SK-N-SH (cell line): Measurements from ENCODE around the gene PTK6. TPM values are rescaled to one million over a fixed set of nuclear protein-coding genes. Genes with fewer than 3 reads are reported as not detected.

Experiments
- CTCF ChIA-PET: fragments of 300-600, 350-600 bp; formaldehyde crosslinking; extraction: SDS; loops from one replicate; lab custom pipeline; 2021; lab: Yijun Ruan, JAX
- POLR2A ChIA-PET: fragments of 350-600 bp; sonication (Branson Sonifier 250); formaldehyde crosslinking; extraction: SDS; loops from one replicate; lab custom pipeline; 2020; ENCODE audit warnings: antibody characterized with exemption, inconsistent platforms; lab: Yijun Ruan, JAX
- DNase-seq: peaks from one replicate; pipeline ENCODE4 v3.0.0; 2012
- H2AFZ ChIP-seq: fragments of 200-600 bp; sonication (generic); 2 replicates; pipeline ENCODE4 v1.8.1; 2016; ENCODE audit warnings: antibody characterized with exemption, mild to moderate bottlenecking, low read depth
- H3F3A ChIP-seq: fragments of 200-600 bp; sonication (generic); replicated peaks from 2 replicates; pipeline ENCODE3; 2016; ENCODE audit warnings: antibody characterized with exemption, mild to moderate bottlenecking; ENCODE audit not compliant: insufficient read depth
- H3K27ac ChIP-seq, 2 experiments: fragments of 200-500 bp in 1 of 2; fragments of 200-600 bp in 1 of 2; sonication (Bioruptor generic) in 1 of 2; sonication (generic), shearing (Covaris generic) in 1 of 2; 2 replicates each; pipeline versions ENCODE4 v1.5.1 to v1.6.1; 2014 to 2016; ENCODE audit warnings: low read depth in 2 of 2, inconsistent platforms in 1 of 2, low read length in 1 of 2, mild to moderate bottlenecking in 1 of 2, mixed read lengths in 1 of 2
- H3K27me3 ChIP-seq: fragments of 200-600 bp; sonication (generic), shearing (Covaris generic); 2 replicates; pipeline ENCODE4 v1.6.1; 2016; ENCODE audit warnings: mixed run types; ENCODE audit not compliant: insufficient read depth
- H3K36me3 ChIP-seq, 2 experiments: fragments of 200-500 bp in 1 of 2; fragments of 200-600 bp in 1 of 2; sonication (Bioruptor generic) in 1 of 2; sonication (generic) in 1 of 2; replicated peaks in 1 of 2; 2 replicates each; pipeline versions ENCODE3 to v1.5.1; 2014 to 2016; ENCODE audit warnings: low read length in 1 of 2, mild to moderate bottlenecking in 1 of 2; ENCODE audit not compliant: insufficient read depth in 2 of 2, control insufficient read depth in 1 of 2
- H3K4me1 ChIP-seq, 2 experiments: fragments of 200-500 bp in 1 of 2; fragments of 200-600 bp in 1 of 2; sonication (Bioruptor generic) in 1 of 2; sonication (generic), shearing (Covaris generic) in 1 of 2; 2 replicates each; pipeline versions ENCODE4 v1.5.1 to v1.6.1; 2014 to 2016; ENCODE audit warnings: low read depth in 1 of 2, low read length in 1 of 2, mixed run types in 1 of 2; ENCODE audit not compliant: insufficient read depth in 2 of 2, control insufficient read depth in 1 of 2
- H3K4me2 ChIP-seq: fragments of 200-600 bp; sonication (generic), shearing (Covaris generic); 2 replicates; pipeline ENCODE4 v1.6.1; 2017; ENCODE audit warnings: mixed run types
- H3K4me3 ChIP-seq, 2 experiments: fragments of 200-500 bp in 1 of 2; fragments of 200-600 bp in 1 of 2; sonication (Bioruptor generic) in 1 of 2; sonication (generic), shearing (Covaris generic) in 1 of 2; 2 replicates each; pipeline versions ENCODE4 v1.5.1 to v1.8.1; 2014 to 2016; ENCODE audit warnings: low read depth in 2 of 2, inconsistent platforms in 1 of 2, low read length in 1 of 2, mild to moderate bottlenecking in 1 of 2, mixed read lengths in 1 of 2, moderate library complexity in 1 of 2
- H3K79me2 ChIP-seq: fragments of 200-600 bp; sonication (generic); 2 replicates; pipeline ENCODE4 v1.8.1; 2017; ENCODE audit warnings: mild to moderate bottlenecking; ENCODE audit not compliant: insufficient read depth
- H3K9ac ChIP-seq: fragments of 200-600 bp; sonication (generic); 2 replicates; pipeline ENCODE4 v1.6.1; 2017; ENCODE audit warnings: mixed run types
- H3K9me2 ChIP-seq: fragments of 200-600 bp; sonication (generic); 2 replicates; pipeline ENCODE4 v1.6.1; 2017; ENCODE audit warnings: mixed run types
- H3K9me3 ChIP-seq: fragments of 200-600 bp; sonication (generic); 2 replicates; pipeline ENCODE4 v1.6.1; 2017; ENCODE audit warnings: mixed run types, mild to moderate bottlenecking, moderate library complexity
- H4K20me1 ChIP-seq: fragments of 200-600 bp; sonication (generic); 2 replicates; pipeline ENCODE4 v1.6.1; 2017; ENCODE audit warnings: mild to moderate bottlenecking, mixed run types; ENCODE audit not compliant: insufficient read depth
- CHD2 ChIP-seq: fragments of 150-350 bp; IDR thresholded peaks from 2 replicates; pipeline ENCODE4 v1.6.1; 2018; ENCODE audit warnings: low read length; ENCODE audit not compliant: partially characterized antibody
- ELF1 ChIP-seq: IDR thresholded peaks from 2 replicates; pipeline ENCODE4 v1.4.0; 2012
- EP300 ChIP-seq, 2 experiments: IDR thresholded peaks; 2 replicates each; pipeline versions ENCODE4 v1.4.0 to v1.6.1; 2012; ENCODE audit warnings: borderline replicate concordance in 1 of 2, low read depth in 1 of 2, low read length in 1 of 2
- FOXM1 ChIP-seq: IDR thresholded peaks from 2 replicates; pipeline ENCODE4 v1.4.0; 2012; ENCODE audit warnings: low read depth, mild to moderate bottlenecking
- GABPA ChIP-seq: IDR thresholded peaks from 2 replicates; pipeline ENCODE4 v1.4.0; 2012; ENCODE audit warnings: low read depth, mild to moderate bottlenecking
- GATA2 ChIP-seq: sonication (generic); formaldehyde crosslinking; IDR thresholded peaks from 2 replicates; pipeline ENCODE4 v1.5.0; 2020; ENCODE audit warnings: mild to moderate bottlenecking, missing genetic modification reagents
- JUND ChIP-seq: IDR thresholded peaks from 2 replicates; pipeline ENCODE4 v1.4.0; 2012
- NFIC ChIP-seq: IDR thresholded peaks from 2 replicates; pipeline ENCODE4 v1.4.0; 2012; ENCODE audit warnings: borderline replicate concordance
- POLR2AphosphoS5 ChIP-seq: IDR thresholded peaks from 2 replicates; pipeline ENCODE4 v1.6.1; 2012; ENCODE audit warnings: low read depth, low read length
- RCOR1 ChIP-seq: fragments of 150-350 bp; IDR thresholded peaks from 2 replicates; pipeline ENCODE4 v1.6.1; 2017; ENCODE audit warnings: antibody characterized with exemption, low read length
- RFX5 ChIP-seq: IDR thresholded peaks from 2 replicates; pipeline ENCODE4 v1.6.1; 2012; ENCODE audit warnings: mild to moderate bottlenecking, improper control_type of control experiment, low read length
- SIN3A ChIP-seq: IDR thresholded peaks from 2 replicates; pipeline ENCODE4 v1.6.1; 2012; ENCODE audit warnings: low read depth, mild to moderate bottlenecking, low read length, moderate library complexity, borderline replicate concordance
- SMC3 ChIP-seq: IDR thresholded peaks from 2 replicates; pipeline ENCODE4 v1.6.1; 2012; ENCODE audit warnings: low read depth, low read length, improper control_type of control experiment
- TEAD4 ChIP-seq: IDR thresholded peaks from 2 replicates; pipeline ENCODE4 v1.4.0; 2012; ENCODE audit warnings: mild to moderate bottlenecking, borderline replicate concordance; ENCODE audit not compliant: insufficient read depth
- USF1 ChIP-seq: IDR thresholded peaks from 2 replicates; pipeline ENCODE4 v1.4.0; 2012; ENCODE audit warnings: low read depth, borderline replicate concordance
- YY1 ChIP-seq: IDR thresholded peaks from 2 replicates; pipeline ENCODE4 v1.4.0; 2012; ENCODE audit warnings: low read depth, mild to moderate bottlenecking
- WGBS: methylation state at CpG from one replicate; pipeline ENCODE4 v1.1.6; 2017; ENCODE audit warnings: low lambda C conversion rate; 5-methylcytosine and 5-hydroxymethylcytosine counted together
- polyA plus RNA-seq, 3 experiments: library from polyadenylated mRNA; depleted of rRNA; stranded (reverse); fragments of >200 nt; gene quantifications; 2 replicates each; pipeline ENCODE4 v1.2.3, GENCODE V29; 2012
- TF ChIP-seq, protein P1 (sequence below): IDR thresholded peaks from 2 replicates; pipeline ENCODE4 v1.4.0; 2012; ENCODE audit warnings: low read depth, borderline replicate concordance
- TF ChIP-seq, protein P2 (sequence below): fragments of 200-600 bp; sonication (generic); IDR thresholded peaks from 2 replicates; pipeline ENCODE4 v1.6.1; 2017; ENCODE audit warnings: antibody characterized with exemption, mild to moderate bottlenecking, moderate library complexity

Gene PTK6
- polyA plus RNA-seq, 1 of the 3 experiments (the other 2 are of a cell fraction): 0.07 TPM

- Histone ChIP-seq H3K4me1 (peaks cover 0 to 20% of the 10 kb centered on the region in 2 experiments; a peak in 1 of 4 replicates), H3K9me2 (no peaks in the 10 kb centered on the region), H3K79me2 (no peaks in the 10 kb centered on the region), H3K27ac (no peak overlapping the region), H3K9ac (no peak overlapping the region), H4K20me1 (no peaks in the 10 kb centered on the region), H3K27me3 (no peaks in the 10 kb centered on the region), H3K4me3 (no peak overlapping the region), H2AFZ (no peak overlapping the region), H3K36me3 (no peaks in the 10 kb centered on the region), H3K9me3 (no peaks in the 10 kb centered on the region), H3F3A (no peaks in the 10 kb centered on the region), H3K4me2 (no peak overlapping the region)
- 87% methylated on average over 28 of the region's 36 CpGs for WGBS
- ChIA-PET POLR2A (no interaction called here), CTCF (interaction anchor here (1.0 to 1.9 kb wide), 4 partner anchors 14 to 431 kb away, joined by 3 to 7 read pairs (median 4); partner anchors contain the start of gene PPDPF)
- no peak for DNase-seq
- TF ChIP-seq RFX5: no peak
- TF ChIP-seq GATA2 (CRISPR knock-in tag): no peak
- TF ChIP-seq CHD2: no peak
- TF ChIP-seq EP300 (IDR thresholded peaks at IDR 0.05; ENCODE audit: borderline replicate concordance in 1 of 2, low read depth in 1 of 2, low read length in 1 of 2): no peak
- no peak for TF ChIP-seq NFIC
- TF ChIP-seq TEAD4: no peak
- TF ChIP-seq USF1: no peak
- TF ChIP-seq, protein P1, sequence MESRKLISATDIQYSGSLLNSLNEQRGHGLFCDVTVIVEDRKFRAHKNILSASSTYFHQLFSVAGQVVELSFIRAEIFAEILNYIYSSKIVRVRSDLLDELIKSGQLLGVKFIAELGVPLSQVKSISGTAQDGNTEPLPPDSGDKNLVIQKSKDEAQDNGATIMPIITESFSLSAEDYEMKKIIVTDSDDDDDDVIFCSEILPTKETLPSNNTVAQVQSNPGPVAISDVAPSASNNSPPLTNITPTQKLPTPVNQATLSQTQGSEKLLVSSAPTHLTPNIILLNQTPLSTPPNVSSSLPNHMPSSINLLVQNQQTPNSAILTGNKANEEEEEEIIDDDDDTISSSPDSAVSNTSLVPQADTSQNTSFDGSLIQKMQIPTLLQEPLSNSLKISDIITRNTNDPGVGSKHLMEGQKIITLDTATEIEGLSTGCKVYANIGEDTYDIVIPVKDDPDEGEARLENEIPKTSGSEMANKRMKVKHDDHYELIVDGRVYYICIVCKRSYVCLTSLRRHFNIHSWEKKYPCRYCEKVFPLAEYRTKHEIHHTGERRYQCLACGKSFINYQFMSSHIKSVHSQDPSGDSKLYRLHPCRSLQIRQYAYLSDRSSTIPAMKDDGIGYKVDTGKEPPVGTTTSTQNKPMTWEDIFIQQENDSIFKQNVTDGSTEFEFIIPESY: no peak
- TF ChIP-seq YY1: no peak
- no peak for TF ChIP-seq SIN3A
- TF ChIP-seq ELF1: no peak
- TF ChIP-seq, protein P2, sequence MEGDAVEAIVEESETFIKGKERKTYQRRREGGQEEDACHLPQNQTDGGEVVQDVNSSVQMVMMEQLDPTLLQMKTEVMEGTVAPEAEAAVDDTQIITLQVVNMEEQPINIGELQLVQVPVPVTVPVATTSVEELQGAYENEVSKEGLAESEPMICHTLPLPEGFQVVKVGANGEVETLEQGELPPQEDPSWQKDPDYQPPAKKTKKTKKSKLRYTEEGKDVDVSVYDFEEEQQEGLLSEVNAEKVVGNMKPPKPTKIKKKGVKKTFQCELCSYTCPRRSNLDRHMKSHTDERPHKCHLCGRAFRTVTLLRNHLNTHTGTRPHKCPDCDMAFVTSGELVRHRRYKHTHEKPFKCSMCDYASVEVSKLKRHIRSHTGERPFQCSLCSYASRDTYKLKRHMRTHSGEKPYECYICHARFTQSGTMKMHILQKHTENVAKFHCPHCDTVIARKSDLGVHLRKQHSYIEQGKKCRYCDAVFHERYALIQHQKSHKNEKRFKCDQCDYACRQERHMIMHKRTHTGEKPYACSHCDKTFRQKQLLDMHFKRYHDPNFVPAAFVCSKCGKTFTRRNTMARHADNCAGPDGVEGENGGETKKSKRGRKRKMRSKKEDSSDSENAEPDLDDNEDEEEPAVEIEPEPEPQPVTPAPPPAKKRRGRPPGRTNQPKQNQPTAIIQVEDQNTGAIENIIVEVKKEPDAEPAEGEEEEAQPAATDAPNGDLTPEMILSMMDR: no peak
- no peak for TF ChIP-seq JUND
- TF ChIP-seq RCOR1: no peak
- TF ChIP-seq FOXM1: no peak
- no peak for TF ChIP-seq POLR2AphosphoS5
- TF ChIP-seq SMC3: no peak
- no peak for TF ChIP-seq GABPA
These were observed 4.9 kb upstream of the PTK6 start for GRCh38 chr20:63542031-63542559.
